Coronary artery (tissue), 2 donors: ENCODE measurements around the gene MISP3.

Experiments used
- DNase-seq: peaks from one replicate; pipeline ENCODE4 v3.0.0-alpha.2; 2017; ENCODE audit warnings: low spot score
- H3K27ac ChIP-seq, 2 donors: fragments of 200-600 bp; sonication (generic); one replicate each; pipeline ENCODE4 v1.5.1; 2016 to 2019
- H3K4me3 ChIP-seq: fragments of 200-600 bp; sonication (generic); 2 replicates; pipeline ENCODE4 v1.5.1; 2016; ENCODE audit warnings: mild to moderate bottlenecking, moderate library complexity
- CTCF ChIP-seq: fragments of 200-600 bp; sonication (generic); IDR thresholded peaks from one replicate; pipeline ENCODE4 v1.5.1; 2019; ENCODE audit warnings: antibody characterized with exemption

Gene MISP3

GRCh38 chr19:14112809-14113385 lies 40.3 kb downstream of the MISP3 start:
- H3K4me3 ChIP-seq: peak overlapping the region; percentile 65
- DNase-seq: no peak
- H3K27ac ChIP-seq: peak overlapping the region; percentile 79 to 100
- TF ChIP-seq CTCF: no peak

GRCh38 chr19:14113762-14114414 lies 41.3 kb downstream of the MISP3 start:
- Histone ChIP-seq H3K27ac (peak overlapping the region; percentile 79 to 100), H3K4me3 (peak overlapping the region; percentile 65)
- no peak for DNase-seq
- no peak for TF ChIP-seq CTCF

GRCh38 chr19:14114439-14114838 lies 41.9 kb downstream of the MISP3 start:
- no peak for TF ChIP-seq CTCF
- DNase-seq: no peak
- Histone ChIP-seq H3K27ac (peak overlapping the region; percentile 23 to 100), H3K4me3 (no peak overlapping the region)

GRCh38 chr19:14114854-14115253 lies 42.3 kb downstream of the MISP3 start:
- no peak overlapping the region for H3K4me3 ChIP-seq
- DNase-seq: no peak
- TF ChIP-seq CTCF: no peak
- peak overlapping the region; percentile 23 to 100 for H3K27ac ChIP-seq

GRCh38 chr19:14115756-14116155 lies 43.2 kb downstream of the MISP3 start:
- Histone ChIP-seq H3K4me3 (peak overlapping the region; percentile 98), H3K27ac (peak overlapping the region; percentile 85 to 100)
- DNase-seq: no peak
- no peak for TF ChIP-seq CTCF

GRCh38 chr19:14116525-14116917 lies 43.9 kb downstream of the MISP3 start:
- DNase-seq: no peak
- Histone ChIP-seq H3K4me3 (peak overlapping the region; percentile 98), H3K27ac (peak overlapping the region; percentile 85 to 100)
- no peak for TF ChIP-seq CTCF
